Measurements from ENCODE around the gene MTURN.

DNA sequence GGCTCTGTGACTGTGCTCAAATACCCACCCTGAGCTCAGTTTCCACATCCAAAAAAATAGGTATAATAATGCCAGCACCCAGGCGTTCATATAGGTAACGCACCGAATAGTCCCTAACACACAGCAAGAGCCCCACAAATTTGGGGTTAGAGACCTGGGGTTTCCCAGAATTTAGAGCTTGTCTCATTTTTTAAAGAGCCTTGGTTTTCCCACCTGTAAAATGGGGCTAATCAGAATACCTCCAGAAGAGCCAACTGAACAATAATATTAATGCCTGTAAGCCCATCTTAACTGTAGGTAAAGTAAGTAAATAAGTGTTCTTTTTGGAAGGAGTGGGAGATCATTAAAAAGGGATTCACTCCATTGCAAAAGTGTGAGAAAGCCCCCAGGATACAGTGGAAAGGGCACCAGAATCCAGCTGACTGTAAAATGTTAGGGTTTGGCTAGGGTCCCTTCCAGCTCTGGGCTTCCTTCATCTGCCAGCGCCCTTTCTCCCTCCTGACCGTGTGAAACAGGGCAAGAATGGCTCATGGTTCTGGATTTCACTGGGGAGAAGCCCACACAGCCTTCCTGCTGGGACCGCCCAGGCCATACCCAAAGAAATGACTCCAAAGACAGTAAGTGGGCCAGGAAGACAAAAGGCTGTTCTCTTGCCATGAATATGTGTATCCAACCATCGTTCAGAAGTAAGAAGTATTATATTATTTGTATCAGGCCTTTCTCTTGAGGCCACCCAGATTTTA lies 2.1 kb downstream of the MTURN start:
- no peak for TF ChIP-seq SMC3 (IDR thresholded peaks at IDR 0.05)
- no peak for TF ChIP-seq ZC3H11A (IDR thresholded peaks at IDR 0.05)
- no peak for TF ChIP-seq FOSL2 (IDR thresholded peaks at IDR 0.05)
- no peak for TF ChIP-seq FOSL2 (CRISPR knock-in tag; IDR thresholded peaks at IDR 0.05)
- no peak for TF ChIP-seq MYC (IDR thresholded peaks at IDR 0.05; ENCODE audit: borderline replicate concordance, low read length)
- TF ChIP-seq CBX2 (IDR thresholded peaks at IDR 0.05; ENCODE audit: borderline replicate concordance, low read depth): no peak
- no peak for TF ChIP-seq KDM5A (IDR thresholded peaks at IDR 0.05)
- TF ChIP-seq, protein P1, sequence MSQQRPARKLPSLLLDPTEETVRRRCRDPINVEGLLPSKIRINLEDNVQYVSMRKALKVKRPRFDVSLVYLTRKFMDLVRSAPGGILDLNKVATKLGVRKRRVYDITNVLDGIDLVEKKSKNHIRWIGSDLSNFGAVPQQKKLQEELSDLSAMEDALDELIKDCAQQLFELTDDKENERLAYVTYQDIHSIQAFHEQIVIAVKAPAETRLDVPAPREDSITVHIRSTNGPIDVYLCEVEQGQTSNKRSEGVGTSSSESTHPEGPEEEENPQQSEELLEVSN (IDR thresholded peaks at IDR 0.05; ENCODE audit: borderline replicate concordance, low read depth): no peak
- TF ChIP-seq CEBPB (IDR thresholded peaks at IDR 0.05): no peak
- TF ChIP-seq, protein P2, sequence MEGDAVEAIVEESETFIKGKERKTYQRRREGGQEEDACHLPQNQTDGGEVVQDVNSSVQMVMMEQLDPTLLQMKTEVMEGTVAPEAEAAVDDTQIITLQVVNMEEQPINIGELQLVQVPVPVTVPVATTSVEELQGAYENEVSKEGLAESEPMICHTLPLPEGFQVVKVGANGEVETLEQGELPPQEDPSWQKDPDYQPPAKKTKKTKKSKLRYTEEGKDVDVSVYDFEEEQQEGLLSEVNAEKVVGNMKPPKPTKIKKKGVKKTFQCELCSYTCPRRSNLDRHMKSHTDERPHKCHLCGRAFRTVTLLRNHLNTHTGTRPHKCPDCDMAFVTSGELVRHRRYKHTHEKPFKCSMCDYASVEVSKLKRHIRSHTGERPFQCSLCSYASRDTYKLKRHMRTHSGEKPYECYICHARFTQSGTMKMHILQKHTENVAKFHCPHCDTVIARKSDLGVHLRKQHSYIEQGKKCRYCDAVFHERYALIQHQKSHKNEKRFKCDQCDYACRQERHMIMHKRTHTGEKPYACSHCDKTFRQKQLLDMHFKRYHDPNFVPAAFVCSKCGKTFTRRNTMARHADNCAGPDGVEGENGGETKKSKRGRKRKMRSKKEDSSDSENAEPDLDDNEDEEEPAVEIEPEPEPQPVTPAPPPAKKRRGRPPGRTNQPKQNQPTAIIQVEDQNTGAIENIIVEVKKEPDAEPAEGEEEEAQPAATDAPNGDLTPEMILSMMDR (IDR thresholded peaks at IDR 0.05): no peak
- TF ChIP-seq POLR2A (IDR thresholded peaks at IDR 0.05; ENCODE audit: low read length): no peak
